COLO829 (cell line): ENCODE data around the gene WRNIP1.
A peak's percentile ranks its signal among the peaks of the same experiment; 100 is the strongest.

ENCODE experiments used
- DNase-seq: peaks from one replicate; pipeline ENCODE4 v3.0.0; 2012; ENCODE audit warnings: low spot score

Gene WRNIP1

GRCh38 chr6:2763345-2763841 is 1.8 kb upstream of the WRNIP1 start:
- DNase-seq: no peak

GRCh38 chr6:2763876-2764540 is 1.2 kb upstream of the WRNIP1 start:
- DNase-seq: no peak

GRCh38 chr6:2764610-2765165 is 505 bp upstream of the WRNIP1 start:
- DNase-seq: peak; percentile 85

- no peak for DNase-seq
These were observed 938 bp downstream of the WRNIP1 start for GRCh38 chr6:2765896-2766766.

GRCh38 chr6:2766767-2767656 is 1.8 kb downstream of the WRNIP1 start:
- no peak for DNase-seq

GRCh38 chr6:2767657-2768524 is 2.7 kb downstream of the WRNIP1 start:
- DNase-seq: no peak

- no peak for DNase-seq
These were observed 3.5 kb downstream of the WRNIP1 start for GRCh38 chr6:2768696-2769095.

- DNase-seq: no peak
These were observed 5.0 kb downstream of the WRNIP1 start for GRCh38 chr6:2770171-2770570.

- no peak for DNase-seq
These were observed 5.9 kb downstream of the WRNIP1 start for GRCh38 chr6:2771079-2771478.

- no peak for DNase-seq
These were observed 7.6 kb downstream of the WRNIP1 start for GRCh38 chr6:2772840-2773239.

- no peak for DNase-seq
These were observed 8.3 kb downstream of the WRNIP1 start for GRCh38 chr6:2773449-2773848.

- DNase-seq: no peak
These were observed 9.8 kb downstream of the WRNIP1 start for GRCh38 chr6:2775003-2775402.

GRCh38 chr6:2777249-2777648 is 12.1 kb downstream of the WRNIP1 start:
- no peak for DNase-seq

GRCh38 chr6:2780102-2780737 is 15.0 kb downstream of the WRNIP1 start:
- DNase-seq: no peak

GRCh38 chr6:2781685-2782355 is 16.6 kb downstream of the WRNIP1 start:
- no peak for DNase-seq

- no peak for DNase-seq
These were observed 17.1 kb downstream of the WRNIP1 start for GRCh38 chr6:2782356-2782708.

GRCh38 chr6:2782825-2783187 is 17.6 kb downstream of the WRNIP1 start:
- DNase-seq: no peak

GRCh38 chr6:2783188-2783963 is 18.2 kb downstream of the WRNIP1 start:
- DNase-seq: no peak

GRCh38 chr6:2784061-2784460 is 18.9 kb downstream of the WRNIP1 start:
- no peak for DNase-seq
